Measurements from ENCODE around the gene NACA2. TPM values are rescaled to one million over a fixed set of nuclear protein-coding genes. Genes with fewer than 3 reads are reported as not detected.
A peak's percentile ranks its signal among the peaks of the same experiment; 100 is the strongest.
"Not testable (repeated sequence)": the region's sequence is repeated elsewhere in the genome, so short reads cannot be mapped to it uniquely, and the experiment has no call there.

NACA2 gene
- total RNA-seq, 4 donors from 2014 or later = not detected

- Histone ChIP-seq H3K9me3 (peaks cover 0 to 10% (median 0%) of the 10 kb centered on the region in 3 donors), H3K27ac (peak overlapping the region in 1 of 4 donors; percentile 40), H3K27me3 (peaks cover 0 to 17% (median 0%) of the 10 kb centered on the region in 4 donors), H3K36me3 (no peaks in the 10 kb centered on the region), H3K4me1 (peaks cover 0 to 20% (median 4%) of the 10 kb centered on the region in 3 donors), H3K4me3 (no peak overlapping the region)
- 65 to 71% methylated on average over 14 of the region's 14 CpGs for WGBS, 2 donors
- TF ChIP-seq CTCF (IDR thresholded peaks at IDR 0.05) = no peak
- TF ChIP-seq POLR2A (IDR thresholded peaks at IDR 0.05) = no peak
- no peak for DNase-seq
- intact Hi-C loops (cut with DNase I) = no loop called here
Measured at GRCh38 chr17:61568219-61569072, 22.6 kb downstream of the NACA2 start.

- Histone ChIP-seq H3K4me3 (no peak overlapping the region), H3K27me3 (peaks cover 0 to 17% (median 0%) of the 10 kb centered on the region in 4 donors), H3K4me1 (peaks cover 0 to 20% (median 4%) of the 10 kb centered on the region in 3 donors), H3K27ac (no peak overlapping the region), H3K36me3 (no peaks in the 10 kb centered on the region), H3K9me3 (peaks cover 0 to 10% (median 0%) of the 10 kb centered on the region in 3 donors)
- DNase-seq = no peak
- intact Hi-C loops (cut with DNase I) = no loop called here
- WGBS, 2 donors = 31 to 43% methylated on average over 4 of the region's 4 CpGs
- no peak for TF ChIP-seq CTCF (IDR thresholded peaks at IDR 0.05)
- TF ChIP-seq POLR2A (IDR thresholded peaks at IDR 0.05) = no peak
Measured at GRCh38 chr17:61567045-61567802, 23.8 kb downstream of the NACA2 start.

- H3K4me3 ChIP-seq; H3K36me3 ChIP-seq; H3K27ac ChIP-seq; intact Hi-C loops (cut with DNase I); H3K9me3 ChIP-seq; DNase-seq: not testable (repeated sequence)
- 87 to 92% methylated on average over 5 of the region's 5 CpGs for WGBS, 2 donors
- Histone ChIP-seq H3K27me3 (peaks cover 0 to 22% (median 0%) of the 10 kb centered on the region in 4 donors), H3K4me1 (peaks cover 0 to 20% (median 4%) of the 10 kb centered on the region in 3 donors)
Measured at GRCh38 chr17:61566448-61566847, 24.6 kb downstream of the NACA2 start.

- H3K36me3 ChIP-seq; H3K4me3 ChIP-seq; H3K27ac ChIP-seq; intact Hi-C loops (cut with DNase I); H3K9me3 ChIP-seq; DNase-seq: not testable (repeated sequence)
- H3K27me3 ChIP-seq = peaks cover 0 to 26% (median 0%) of the 10 kb centered on the region in 4 donors
- peaks cover 0 to 20% (median 4%) of the 10 kb centered on the region in 3 donors for H3K4me1 ChIP-seq
Measured at GRCh38 chr17:61565850-61566249, 25.2 kb downstream of the NACA2 start.

- no peaks in the 10 kb centered on the region for H3K36me3 ChIP-seq
- no peak for TF ChIP-seq POLR2A (IDR thresholded peaks at IDR 0.05)
- no peak for TF ChIP-seq CTCF (IDR thresholded peaks at IDR 0.05)
- 55 to 67% methylated on average over 4 of the region's 4 CpGs for WGBS, 2 donors
- no peak overlapping the region for H3K27ac ChIP-seq
- H3K27me3 ChIP-seq = peaks cover 0 to 32% (median 0%) of the 10 kb centered on the region in 4 donors
- no peak overlapping the region for H3K4me3 ChIP-seq
- peaks cover 0 to 8% (median 0%) of the 10 kb centered on the region in 3 donors for H3K9me3 ChIP-seq
- DNase-seq = no peak
- peaks cover 0 to 20% (median 4%) of the 10 kb centered on the region in 3 donors for H3K4me1 ChIP-seq
- intact Hi-C loops (cut with DNase I) = no loop called here
Measured at GRCh38 chr17:61565213-61565612, 25.8 kb downstream of the NACA2 start.

DNA sequence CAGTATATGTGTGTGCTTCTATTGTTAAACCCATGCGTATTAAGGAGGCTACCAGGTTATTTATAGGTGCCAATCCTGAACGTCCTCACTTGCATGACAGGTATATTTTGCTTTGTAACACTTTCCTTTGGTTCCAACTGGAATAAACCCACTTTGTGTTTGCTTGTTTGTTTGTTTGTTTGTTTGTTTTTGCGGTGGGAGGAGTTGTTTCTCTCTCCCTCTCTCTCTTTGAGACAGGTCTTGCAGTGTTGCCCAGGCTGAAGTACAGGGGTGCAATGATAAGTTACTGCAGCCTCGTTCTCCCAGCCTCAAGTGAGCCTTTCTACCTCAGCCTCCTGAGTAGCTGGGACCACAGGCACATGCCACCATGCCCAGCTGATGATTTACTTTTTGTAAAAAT is 28.7 kb downstream of the NACA2 start:
- 52 to 70% methylated on average over 3 to 4 of the region's 4 CpGs for WGBS, 2 donors
- DNase-seq = no peak
- H3K27me3 ChIP-seq = peaks cover 0 to 44% (median 0%) of the 10 kb centered on the region in 4 donors
- peaks cover 0 to 2% (median 0%) of the 10 kb centered on the region in 3 donors for H3K4me1 ChIP-seq
- TF ChIP-seq CTCF (IDR thresholded peaks at IDR 0.05) (no peak), POLR2A (IDR thresholded peaks at IDR 0.05) (no peak)
- H3K9me3 ChIP-seq = no peaks in the 10 kb centered on the region
- no peak overlapping the region for H3K27ac ChIP-seq
- intact Hi-C loops (cut with DNase I) = no loop called here
- H3K4me3 ChIP-seq = no peak overlapping the region
- H3K36me3 ChIP-seq = no peaks in the 10 kb centered on the region
